MM.1S (cell line): ENCODE measurements around the gene KSR2.

Experiments used
- DNase-seq: peaks from one replicate; pipeline ENCODE4 v3.0.0-alpha.2; 2015
- H2AFZ ChIP-seq: fragments of 300-600 bp; sonication (generic); 2 replicates; pipeline ENCODE4 v1.6.0; 2016; ENCODE audit warnings: antibody characterized with exemption, low read length
- H3F3A ChIP-seq: fragments of 300-600 bp; sonication (generic); 2 replicates; pipeline ENCODE4 v1.6.1; 2016; ENCODE audit warnings: mild to moderate bottlenecking, antibody characterized with exemption, low read length, moderate library complexity, mixed read lengths; ENCODE audit not compliant: insufficient read depth
- H3K27ac ChIP-seq: fragments of 300-600 bp; sonication (generic); 2 replicates; pipeline ENCODE4 v1.5.1; 2016; ENCODE audit warnings: mild to moderate bottlenecking, low read length
- H3K27me3 ChIP-seq: fragments of 300-600 bp; sonication (generic); replicated peaks from 2 replicates; pipeline ENCODE4 v1.6.0; 2016; ENCODE audit warnings: low read length; ENCODE audit not compliant: insufficient read depth
- H3K36me3 ChIP-seq: fragments of 300-600 bp; sonication (generic); replicated peaks from 2 replicates; pipeline ENCODE4 v1.6.1; 2016; ENCODE audit warnings: mild to moderate bottlenecking, low read length, mixed read lengths; ENCODE audit not compliant: insufficient read depth
- H3K4me1 ChIP-seq: fragments of 300-600 bp; sonication (generic); 2 replicates; pipeline ENCODE4 v1.6.1; 2016; ENCODE audit warnings: low read length, mixed read lengths
- H3K4me2 ChIP-seq: fragments of 300-600 bp; sonication (generic); 2 replicates; pipeline ENCODE4 v1.6.0; 2016; ENCODE audit warnings: low read depth, low read length
- H3K4me3 ChIP-seq: fragments of 300-600 bp; sonication (generic); 2 replicates; pipeline ENCODE4 v1.5.1; 2016; ENCODE audit warnings: low read length, mixed read lengths
- H3K79me2 ChIP-seq: fragments of 300-600 bp; sonication (generic); 2 replicates; pipeline ENCODE4 v1.6.1; 2016; ENCODE audit warnings: mixed run types, low read length, mixed read lengths
- H3K9ac ChIP-seq: fragments of 300-600 bp; sonication (generic); 2 replicates; pipeline ENCODE4 v1.6.1; 2016; ENCODE audit warnings: low read length, mixed read lengths
- H3K9me2 ChIP-seq: fragments of 300-600 bp; sonication (generic); replicated peaks from 2 replicates; pipeline ENCODE4 v1.6.1; 2016; ENCODE audit warnings: mild to moderate bottlenecking, low read length, mixed read lengths; ENCODE audit not compliant: insufficient read depth
- H3K9me3 ChIP-seq: fragments of 300-600 bp; sonication (generic); replicated peaks from 2 replicates; pipeline ENCODE4 v1.6.1; 2016; ENCODE audit warnings: mild to moderate bottlenecking, low read length, mixed read lengths; ENCODE audit not compliant: insufficient read depth
- H4K20me1 ChIP-seq: fragments of 300-600 bp; sonication (generic); 2 replicates; pipeline ENCODE4 v1.6.1; 2016; ENCODE audit warnings: mild to moderate bottlenecking, low read length, moderate library complexity, mixed read lengths; ENCODE audit not compliant: insufficient read depth
- CTCF ChIP-seq: fragments of 300-600 bp; sonication (generic); IDR thresholded peaks from 2 replicates; pipeline ENCODE4 v1.5.1; 2016; ENCODE audit warnings: antibody characterized with exemption, low read length, mixed read lengths
- EZH2 ChIP-seq: fragments of 300-600 bp; sonication (generic); optimal IDR thresholded peaks from 2 replicates; pipeline ENCODE3; 2017; ENCODE audit warnings: low read depth, mild to moderate bottlenecking, antibody characterized with exemption, low read length, mixed read lengths
- EZH2phosphoT487 ChIP-seq: fragments of 300-600 bp; sonication (generic); IDR thresholded peaks from 2 replicates; pipeline ENCODE4 v1.6.1; 2018; ENCODE audit warnings: antibody characterized with exemption, low read length

Gene KSR2

GRCh38 chr12:117977373-117977772 is 8.6 kb upstream of the KSR2 start:
- Histone ChIP-seq H3K4me2 (no peak overlapping the region), H3K9ac (no peak overlapping the region), H3K79me2 (no peaks in the 10 kb centered on the region), H3K36me3 (no peaks in the 10 kb centered on the region), H3K27ac (no peak overlapping the region), H4K20me1 (no peaks in the 10 kb centered on the region), H2AFZ (no peak overlapping the region), H3K27me3 (no peaks in the 10 kb centered on the region), H3K9me2 (no peaks in the 10 kb centered on the region), H3K9me3 (no peaks in the 10 kb centered on the region), H3F3A (no peaks in the 10 kb centered on the region), H3K4me3 (no peak overlapping the region), H3K4me1 (no peaks in the 10 kb centered on the region)
- no peak for DNase-seq
- TF ChIP-seq EZH2 (no peak), EZH2phosphoT487 (no peak), CTCF (no peak)

- Histone ChIP-seq H2AFZ (no peak overlapping the region), H3K4me3 (no peak overlapping the region), H3K36me3 (no peaks in the 10 kb centered on the region), H3K79me2 (no peaks in the 10 kb centered on the region), H3K27ac (no peak overlapping the region), H3K4me2 (no peak overlapping the region), H3K9ac (no peak overlapping the region), H3K9me3 (no peaks in the 10 kb centered on the region), H4K20me1 (no peaks in the 10 kb centered on the region), H3K27me3 (no peaks in the 10 kb centered on the region), H3F3A (no peaks in the 10 kb centered on the region), H3K9me2 (no peaks in the 10 kb centered on the region), H3K4me1 (no peaks in the 10 kb centered on the region)
- TF ChIP-seq EZH2phosphoT487 (no peak), CTCF (no peak), EZH2 (no peak)
- no peak for DNase-seq
Measured at GRCh38 chr12:117975006-117975405, 6.2 kb upstream of the KSR2 start.

GRCh38 chr12:117972301-117972700 is 3.5 kb upstream of the KSR2 start:
- no peaks in the 10 kb centered on the region for H3K9me2 ChIP-seq
- no peaks in the 10 kb centered on the region for H3K9me3 ChIP-seq
- no peak for DNase-seq
- H4K20me1 ChIP-seq = no peaks in the 10 kb centered on the region
- H3K27me3 ChIP-seq = no peaks in the 10 kb centered on the region
- no peak overlapping the region for H3K4me3 ChIP-seq
- no peaks in the 10 kb centered on the region for H3K4me1 ChIP-seq
- TF ChIP-seq CTCF (no peak), EZH2phosphoT487 (no peak), EZH2 (no peak)
- H3K36me3 ChIP-seq = no peaks in the 10 kb centered on the region
- H2AFZ ChIP-seq = no peak overlapping the region
- H3K9ac ChIP-seq = no peak overlapping the region
- no peak overlapping the region for H3K27ac ChIP-seq
- no peak overlapping the region for H3K4me2 ChIP-seq
- H3F3A ChIP-seq = no peaks in the 10 kb centered on the region
- no peaks in the 10 kb centered on the region for H3K79me2 ChIP-seq
